MM.1S (cell line): ENCODE measurements around the gene KCNQ4.

ENCODE experiments used
- DNase-seq: peaks from one replicate; pipeline ENCODE4 v3.0.0-alpha.2; 2015
- H2AFZ ChIP-seq: fragments of 300-600 bp; sonication (generic); 2 replicates; pipeline ENCODE4 v1.6.0; 2016; ENCODE audit warnings: antibody characterized with exemption, low read length
- H3F3A ChIP-seq: fragments of 300-600 bp; sonication (generic); 2 replicates; pipeline ENCODE4 v1.6.1; 2016; ENCODE audit warnings: mild to moderate bottlenecking, antibody characterized with exemption, low read length, moderate library complexity, mixed read lengths; ENCODE audit not compliant: insufficient read depth
- H3K27ac ChIP-seq: fragments of 300-600 bp; sonication (generic); 2 replicates; pipeline ENCODE4 v1.5.1; 2016; ENCODE audit warnings: mild to moderate bottlenecking, low read length
- H3K27me3 ChIP-seq: fragments of 300-600 bp; sonication (generic); replicated peaks from 2 replicates; pipeline ENCODE4 v1.6.0; 2016; ENCODE audit warnings: low read length; ENCODE audit not compliant: insufficient read depth
- H3K36me3 ChIP-seq: fragments of 300-600 bp; sonication (generic); replicated peaks from 2 replicates; pipeline ENCODE4 v1.6.1; 2016; ENCODE audit warnings: mild to moderate bottlenecking, low read length, mixed read lengths; ENCODE audit not compliant: insufficient read depth
- H3K4me1 ChIP-seq: fragments of 300-600 bp; sonication (generic); 2 replicates; pipeline ENCODE4 v1.6.1; 2016; ENCODE audit warnings: low read length, mixed read lengths
- H3K4me2 ChIP-seq: fragments of 300-600 bp; sonication (generic); 2 replicates; pipeline ENCODE4 v1.6.0; 2016; ENCODE audit warnings: low read depth, low read length
- H3K4me3 ChIP-seq: fragments of 300-600 bp; sonication (generic); 2 replicates; pipeline ENCODE4 v1.5.1; 2016; ENCODE audit warnings: low read length, mixed read lengths
- H3K79me2 ChIP-seq: fragments of 300-600 bp; sonication (generic); 2 replicates; pipeline ENCODE4 v1.6.1; 2016; ENCODE audit warnings: mixed run types, low read length, mixed read lengths
- H3K9ac ChIP-seq: fragments of 300-600 bp; sonication (generic); 2 replicates; pipeline ENCODE4 v1.6.1; 2016; ENCODE audit warnings: low read length, mixed read lengths
- H3K9me2 ChIP-seq: fragments of 300-600 bp; sonication (generic); replicated peaks from 2 replicates; pipeline ENCODE4 v1.6.1; 2016; ENCODE audit warnings: mild to moderate bottlenecking, low read length, mixed read lengths; ENCODE audit not compliant: insufficient read depth
- H3K9me3 ChIP-seq: fragments of 300-600 bp; sonication (generic); replicated peaks from 2 replicates; pipeline ENCODE4 v1.6.1; 2016; ENCODE audit warnings: mild to moderate bottlenecking, low read length, mixed read lengths; ENCODE audit not compliant: insufficient read depth
- H4K20me1 ChIP-seq: fragments of 300-600 bp; sonication (generic); 2 replicates; pipeline ENCODE4 v1.6.1; 2016; ENCODE audit warnings: mild to moderate bottlenecking, low read length, moderate library complexity, mixed read lengths; ENCODE audit not compliant: insufficient read depth
- CTCF ChIP-seq: fragments of 300-600 bp; sonication (generic); IDR thresholded peaks from 2 replicates; pipeline ENCODE4 v1.5.1; 2016; ENCODE audit warnings: antibody characterized with exemption, low read length, mixed read lengths
- EZH2 ChIP-seq: fragments of 300-600 bp; sonication (generic); optimal IDR thresholded peaks from 2 replicates; pipeline ENCODE3; 2017; ENCODE audit warnings: low read depth, mild to moderate bottlenecking, antibody characterized with exemption, low read length, mixed read lengths
- EZH2phosphoT487 ChIP-seq: fragments of 300-600 bp; sonication (generic); IDR thresholded peaks from 2 replicates; pipeline ENCODE4 v1.6.1; 2018; ENCODE audit warnings: antibody characterized with exemption, low read length

KCNQ4 gene

GRCh38 chr1:40794974-40795715 lies 11.6 kb downstream of the KCNQ4 start:
- no peaks in the 10 kb centered on the region for H3K27me3 ChIP-seq
- no peaks in the 10 kb centered on the region for H3K36me3 ChIP-seq
- H3K27ac ChIP-seq, result no peak overlapping the region
- H3K9me2 ChIP-seq, result no peaks in the 10 kb centered on the region
- H3K4me2 ChIP-seq, result no peak overlapping the region
- H3K9ac ChIP-seq, result no peak overlapping the region
- H3F3A ChIP-seq, result no peaks in the 10 kb centered on the region
- no peak overlapping the region for H2AFZ ChIP-seq
- H4K20me1 ChIP-seq, result no peaks in the 10 kb centered on the region
- no peak for DNase-seq
- no peaks in the 10 kb centered on the region for H3K79me2 ChIP-seq
- no peak overlapping the region for H3K4me3 ChIP-seq
- no peaks in the 10 kb centered on the region for H3K9me3 ChIP-seq
- TF ChIP-seq EZH2phosphoT487 (no peak), CTCF (no peak), EZH2 (no peak)
- no peaks in the 10 kb centered on the region for H3K4me1 ChIP-seq

DNA sequence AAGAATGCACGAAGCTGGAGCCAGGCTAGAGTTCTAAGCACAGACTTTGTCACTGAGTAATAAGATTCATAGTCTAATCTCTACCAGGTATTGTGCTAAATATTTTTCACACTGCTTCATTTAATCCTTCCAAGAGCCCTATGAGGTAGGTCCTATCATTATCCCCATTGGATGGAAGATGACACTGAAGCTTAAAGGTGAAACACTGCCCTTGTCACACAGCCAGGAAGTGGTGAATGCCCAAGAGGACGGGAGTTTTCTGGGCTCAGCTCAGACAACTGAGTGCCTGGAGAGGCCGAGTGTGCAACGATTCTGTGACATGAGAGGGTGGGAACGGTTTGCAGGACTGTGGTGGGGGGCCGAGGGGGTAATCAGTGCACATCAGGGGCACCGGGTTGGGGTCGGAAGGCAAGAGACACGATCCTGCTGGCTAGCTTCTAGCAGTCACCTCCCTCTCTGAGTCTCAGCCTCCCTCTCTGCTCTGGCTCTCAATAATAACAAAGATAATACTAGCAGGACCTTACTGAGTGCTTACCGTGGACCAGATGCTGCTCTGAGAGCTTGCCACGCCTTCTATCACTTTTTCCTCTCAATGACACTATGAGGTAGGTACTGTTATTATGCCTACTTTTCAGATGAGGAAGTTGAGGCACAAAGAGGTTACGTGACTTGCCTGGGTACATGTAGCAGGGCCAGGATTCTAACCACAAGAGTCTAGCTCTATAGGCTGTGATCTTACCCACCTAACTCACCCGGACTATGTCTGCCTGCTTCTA lies 12.4 kb downstream of the KCNQ4 start:
- H3K9me3 ChIP-seq, result no peaks in the 10 kb centered on the region
- no peak overlapping the region for H3K27ac ChIP-seq
- no peaks in the 10 kb centered on the region for H4K20me1 ChIP-seq
- H3K79me2 ChIP-seq, result no peaks in the 10 kb centered on the region
- no peak overlapping the region for H3K4me2 ChIP-seq
- H3K4me3 ChIP-seq, result no peak overlapping the region
- no peaks in the 10 kb centered on the region for H3F3A ChIP-seq
- DNase-seq, result no peak
- TF ChIP-seq EZH2 (no peak), EZH2phosphoT487 (no peak), CTCF (no peak)
- no peak overlapping the region for H3K9ac ChIP-seq
- no peaks in the 10 kb centered on the region for H3K9me2 ChIP-seq
- no peaks in the 10 kb centered on the region for H3K27me3 ChIP-seq
- no peaks in the 10 kb centered on the region for H3K4me1 ChIP-seq
- no peak overlapping the region for H2AFZ ChIP-seq
- no peaks in the 10 kb centered on the region for H3K36me3 ChIP-seq

GRCh38 chr1:40796939-40797667 lies 13.5 kb downstream of the KCNQ4 start:
- no peak for TF ChIP-seq CTCF
- no peak for TF ChIP-seq EZH2phosphoT487
- no peak for TF ChIP-seq EZH2
- Histone ChIP-seq H3F3A (peaks cover 6% of the 10 kb centered on the region; the same call in 1 of the 2 replicates), H3K36me3 (no peaks in the 10 kb centered on the region), H3K27me3 (no peaks in the 10 kb centered on the region), H2AFZ (no peak overlapping the region), H3K4me1 (peaks cover 10% of the 10 kb centered on the region), H3K4me3 (no peak overlapping the region), H3K79me2 (no peaks in the 10 kb centered on the region), H3K9ac (no peak overlapping the region), H3K27ac (no peak overlapping the region), H3K4me2 (no peak overlapping the region), H4K20me1 (no peaks in the 10 kb centered on the region), H3K9me3 (no peaks in the 10 kb centered on the region), H3K9me2 (no peaks in the 10 kb centered on the region)
- DNase-seq, result no peak
